SU-DHL-6 (cell line): ENCODE results near the gene GTF2F2.

Source experiments
- EZH2phosphoT487 ChIP-seq: fragments of 200-600 bp; sonication (generic), shearing (Covaris generic); conservative IDR thresholded peaks from 2 replicates; pipeline ENCODE4 v1.6.1; 2018; ENCODE audit warnings: mild to moderate bottlenecking, antibody characterized with exemption, low read length, moderate library complexity, mixed read lengths
- TF ChIP-seq, protein P1 (sequence below): fragments of 200-600 bp; sonication (generic); IDR thresholded peaks from one replicate; pipeline ENCODE4 v1.5.1; 2017; ENCODE audit warnings: antibody characterized with exemption, mild to moderate bottlenecking, low read length, moderate library complexity; ENCODE audit not compliant: insufficient read depth, poor library complexity, severe bottlenecking

DNA sequence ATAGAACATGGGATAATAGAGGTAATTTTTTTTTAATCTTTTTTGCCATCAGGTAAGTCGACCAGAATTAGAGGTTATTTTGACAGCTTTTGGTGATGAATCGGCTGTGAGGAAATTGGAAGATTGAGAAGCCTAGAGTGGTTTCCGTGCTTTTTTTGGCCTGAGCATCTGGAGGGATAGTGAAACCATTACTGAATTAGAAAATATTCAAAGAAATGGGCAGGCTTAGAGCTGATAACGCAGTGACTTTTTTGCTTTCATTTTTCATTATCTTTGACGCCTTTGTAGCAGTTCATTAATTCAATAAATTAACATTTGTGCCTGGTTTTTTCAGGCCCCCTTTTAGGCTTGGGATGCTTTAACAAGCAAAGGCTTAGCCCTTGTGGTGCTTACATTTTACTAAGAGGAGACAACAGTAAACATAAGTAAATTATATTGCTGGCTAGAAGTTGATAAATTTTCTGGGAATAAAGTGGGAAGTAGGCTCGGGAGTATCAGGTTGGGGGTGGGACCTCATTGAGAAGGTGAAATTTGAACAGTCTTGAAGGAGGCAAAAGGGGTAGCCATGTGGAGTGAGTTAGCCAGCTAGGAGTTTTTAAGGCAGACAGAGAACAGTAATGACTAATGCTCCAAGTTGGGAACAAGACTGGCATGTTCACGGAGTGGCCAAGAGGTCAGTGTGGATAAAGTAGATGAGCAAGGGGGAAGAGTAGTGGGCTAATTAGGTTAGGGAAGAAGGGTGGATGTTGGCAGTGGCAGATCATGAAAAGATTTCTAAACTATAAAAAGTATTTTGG lies 36.5 kb downstream of the GTF2F2 start:
- TF ChIP-seq EZH2phosphoT487, result no peak
- TF ChIP-seq, protein P1, sequence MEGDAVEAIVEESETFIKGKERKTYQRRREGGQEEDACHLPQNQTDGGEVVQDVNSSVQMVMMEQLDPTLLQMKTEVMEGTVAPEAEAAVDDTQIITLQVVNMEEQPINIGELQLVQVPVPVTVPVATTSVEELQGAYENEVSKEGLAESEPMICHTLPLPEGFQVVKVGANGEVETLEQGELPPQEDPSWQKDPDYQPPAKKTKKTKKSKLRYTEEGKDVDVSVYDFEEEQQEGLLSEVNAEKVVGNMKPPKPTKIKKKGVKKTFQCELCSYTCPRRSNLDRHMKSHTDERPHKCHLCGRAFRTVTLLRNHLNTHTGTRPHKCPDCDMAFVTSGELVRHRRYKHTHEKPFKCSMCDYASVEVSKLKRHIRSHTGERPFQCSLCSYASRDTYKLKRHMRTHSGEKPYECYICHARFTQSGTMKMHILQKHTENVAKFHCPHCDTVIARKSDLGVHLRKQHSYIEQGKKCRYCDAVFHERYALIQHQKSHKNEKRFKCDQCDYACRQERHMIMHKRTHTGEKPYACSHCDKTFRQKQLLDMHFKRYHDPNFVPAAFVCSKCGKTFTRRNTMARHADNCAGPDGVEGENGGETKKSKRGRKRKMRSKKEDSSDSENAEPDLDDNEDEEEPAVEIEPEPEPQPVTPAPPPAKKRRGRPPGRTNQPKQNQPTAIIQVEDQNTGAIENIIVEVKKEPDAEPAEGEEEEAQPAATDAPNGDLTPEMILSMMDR, result no peak
